Central memory CD4-positive, alpha-beta T cell (primary cell): Measurements from ENCODE around the gene CORO7.
"Not testable (repeated sequence)": the region's sequence is repeated elsewhere in the genome, so short reads cannot be mapped to it uniquely, and the experiment has no call there.

Experiments used
- DNase-seq: peaks from one replicate; pipeline ENCODE4 v3.0.0; 2022

Gene CORO7

DNA sequence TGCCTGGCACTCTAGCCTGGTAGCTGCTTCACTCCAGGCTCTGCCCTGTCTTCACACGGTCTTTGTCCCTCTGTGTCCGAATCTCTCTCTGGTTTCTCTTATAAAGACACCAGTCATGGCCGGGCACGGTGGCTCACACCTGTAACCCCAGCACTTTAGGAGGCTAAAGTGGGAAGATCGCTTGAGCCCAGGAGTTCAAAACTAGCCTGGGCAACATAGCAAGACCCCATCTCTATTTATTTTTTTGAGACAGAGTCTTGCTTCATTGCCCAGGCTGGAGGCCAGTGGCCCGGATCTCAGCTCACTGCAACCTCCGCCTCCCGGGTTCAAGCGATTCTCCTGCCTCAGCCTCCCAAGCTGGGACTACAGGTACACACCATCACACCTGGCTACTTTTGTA lies 82.7 kb downstream of the CORO7 start:
- not testable (repeated sequence) for DNase-seq

DNA sequence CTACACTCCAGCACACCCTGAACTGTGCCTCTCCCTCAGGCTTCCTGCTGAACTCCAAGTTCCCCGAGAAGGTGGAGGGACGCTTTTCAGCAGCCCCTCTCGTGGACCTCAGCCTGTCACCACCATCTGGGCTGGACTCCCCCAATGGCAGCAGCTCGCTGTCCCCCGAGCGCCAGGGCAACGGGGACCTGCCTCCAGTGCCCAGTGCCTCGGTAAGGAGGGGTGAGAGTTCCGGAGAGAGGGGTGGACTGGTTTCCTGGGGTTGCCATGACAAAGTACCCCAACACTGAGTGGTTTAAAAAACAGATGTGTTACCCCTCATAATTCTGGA lies 83.1 kb downstream of the CORO7 start:
- DNase-seq: no peak

DNA sequence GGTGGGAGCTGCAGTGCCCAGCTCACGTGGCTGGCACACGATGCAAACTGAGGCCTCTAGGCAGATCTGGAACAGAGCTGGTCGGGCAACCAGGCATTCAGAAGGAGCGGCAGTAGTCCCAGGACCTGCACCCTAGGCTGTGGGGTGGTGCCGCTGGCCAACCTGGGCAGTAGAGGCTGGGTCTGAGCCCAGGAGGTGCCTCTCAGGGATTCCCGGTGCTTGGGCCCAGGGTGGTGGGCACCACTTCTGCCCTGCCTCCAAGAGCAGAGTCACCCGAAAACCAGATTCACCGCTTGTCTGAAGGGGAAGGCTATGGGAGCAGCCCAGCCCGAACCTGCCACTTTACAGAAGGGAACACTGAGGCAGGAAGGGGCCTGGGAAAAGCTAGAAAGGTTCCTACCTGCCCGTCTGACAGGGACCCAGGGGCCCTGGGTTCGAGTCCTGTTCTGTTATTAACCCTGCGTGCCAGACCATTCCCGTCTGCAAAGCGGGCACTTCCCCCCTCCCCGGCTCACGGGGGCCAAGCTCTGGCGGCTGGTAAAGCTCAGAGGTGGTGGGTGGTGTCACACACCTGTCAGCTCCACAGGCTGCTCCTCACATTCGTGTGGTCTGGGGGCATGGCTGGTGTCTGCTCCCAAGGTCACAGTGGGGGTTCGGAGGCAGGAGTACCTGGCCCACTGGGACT lies 83.6 kb downstream of the CORO7 start:
- DNase-seq: no peak

DNA sequence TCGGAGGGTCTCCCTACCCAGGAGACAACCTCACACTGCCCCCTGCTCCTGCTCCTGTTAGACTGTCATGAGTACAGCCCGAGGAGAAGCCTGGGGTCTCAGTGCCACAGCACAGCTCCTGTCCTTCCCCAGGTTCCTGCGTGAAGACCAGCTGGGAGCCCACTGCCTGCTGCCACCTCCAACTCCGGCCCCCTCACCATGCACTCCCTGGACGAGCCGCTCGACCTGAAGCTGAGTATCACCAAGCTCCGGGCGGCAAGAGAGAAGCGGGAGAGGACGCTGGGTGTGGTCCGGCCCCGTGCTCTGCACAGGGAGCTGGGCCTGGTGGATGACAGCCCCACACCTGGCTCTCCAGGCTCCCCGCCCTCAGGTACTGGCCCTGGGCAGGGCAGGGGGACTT lies 84.3 kb downstream of the CORO7 start:
- DNase-seq: no peak

DNA sequence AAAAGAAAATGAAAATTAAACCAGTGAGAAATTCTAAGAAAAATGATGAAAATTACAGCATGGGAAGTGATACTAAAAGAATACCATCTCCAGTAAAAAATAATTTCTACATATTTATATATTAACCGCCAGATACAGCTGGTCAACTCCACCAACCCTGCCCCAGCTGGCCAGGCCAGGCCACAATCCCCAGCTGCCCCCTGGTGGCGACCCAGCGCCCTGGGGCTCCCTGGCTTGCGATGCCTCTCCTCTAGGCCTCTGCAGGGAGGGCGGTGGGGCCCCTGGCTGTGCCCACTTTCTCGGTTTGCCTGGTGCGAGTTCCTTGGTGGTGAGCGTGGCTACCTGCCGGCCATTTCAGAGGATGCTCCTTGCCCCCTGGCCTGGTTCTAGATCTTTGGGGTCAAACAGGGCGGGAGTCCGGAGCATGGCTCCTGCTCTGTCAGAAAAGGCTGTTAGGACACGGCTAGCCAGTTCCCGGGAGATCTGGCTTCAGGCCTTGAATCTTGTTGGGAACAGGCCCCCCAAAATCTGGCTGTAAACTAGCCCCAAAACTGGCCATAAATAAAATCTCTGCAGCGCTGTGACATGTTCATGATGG lies 86.0 kb downstream of the CORO7 start:
- peak; percentile 54 for DNase-seq

DNA sequence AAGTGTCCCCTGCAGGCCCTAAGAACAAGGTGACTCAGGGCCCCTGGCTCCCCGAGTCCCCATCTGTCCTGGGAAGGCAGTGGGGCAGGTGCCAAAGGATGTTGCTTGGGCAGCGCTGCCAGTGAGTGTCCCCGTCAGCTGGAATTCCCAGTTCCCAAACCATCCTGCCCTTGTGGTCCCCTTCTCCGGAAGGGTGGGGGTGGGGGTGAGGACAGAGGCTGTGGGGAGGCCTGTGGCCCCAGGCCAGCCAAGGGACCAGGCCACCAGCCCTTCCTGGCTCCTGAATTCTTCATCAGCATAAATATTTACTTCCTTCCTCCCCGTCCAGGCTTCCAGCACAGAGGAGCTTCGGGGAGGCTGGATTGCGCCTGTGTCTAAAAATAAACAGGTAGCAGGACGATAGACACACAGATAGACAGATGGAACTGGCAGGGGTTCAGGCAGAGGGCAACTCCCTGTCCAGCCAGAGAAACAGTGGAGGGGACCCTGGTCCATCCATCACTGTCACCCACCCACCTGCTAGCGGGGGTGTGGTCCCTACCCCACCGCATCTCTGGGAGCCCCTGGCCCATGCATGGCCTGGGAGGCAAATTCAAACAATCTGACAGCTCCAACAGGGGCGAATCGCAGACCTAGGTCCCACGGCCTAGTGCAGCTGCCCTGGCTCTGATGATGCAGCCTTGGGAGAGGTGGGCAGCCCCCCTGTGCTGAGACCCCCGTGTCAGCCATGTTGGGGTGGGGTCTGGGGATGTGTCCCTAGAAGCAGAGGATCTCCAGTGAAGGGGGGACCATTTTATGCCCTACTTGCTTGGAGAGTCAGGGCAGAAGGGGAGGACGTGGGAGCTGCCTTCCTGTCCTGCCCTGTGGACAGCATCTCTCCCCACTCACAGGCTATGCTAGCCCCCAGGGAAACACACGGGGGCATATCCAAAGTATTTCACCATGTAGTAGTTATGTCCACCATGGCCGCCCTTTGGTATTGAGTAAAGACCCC lies 87.3 kb downstream of the CORO7 start:
- DNase-seq: no peak

DNA sequence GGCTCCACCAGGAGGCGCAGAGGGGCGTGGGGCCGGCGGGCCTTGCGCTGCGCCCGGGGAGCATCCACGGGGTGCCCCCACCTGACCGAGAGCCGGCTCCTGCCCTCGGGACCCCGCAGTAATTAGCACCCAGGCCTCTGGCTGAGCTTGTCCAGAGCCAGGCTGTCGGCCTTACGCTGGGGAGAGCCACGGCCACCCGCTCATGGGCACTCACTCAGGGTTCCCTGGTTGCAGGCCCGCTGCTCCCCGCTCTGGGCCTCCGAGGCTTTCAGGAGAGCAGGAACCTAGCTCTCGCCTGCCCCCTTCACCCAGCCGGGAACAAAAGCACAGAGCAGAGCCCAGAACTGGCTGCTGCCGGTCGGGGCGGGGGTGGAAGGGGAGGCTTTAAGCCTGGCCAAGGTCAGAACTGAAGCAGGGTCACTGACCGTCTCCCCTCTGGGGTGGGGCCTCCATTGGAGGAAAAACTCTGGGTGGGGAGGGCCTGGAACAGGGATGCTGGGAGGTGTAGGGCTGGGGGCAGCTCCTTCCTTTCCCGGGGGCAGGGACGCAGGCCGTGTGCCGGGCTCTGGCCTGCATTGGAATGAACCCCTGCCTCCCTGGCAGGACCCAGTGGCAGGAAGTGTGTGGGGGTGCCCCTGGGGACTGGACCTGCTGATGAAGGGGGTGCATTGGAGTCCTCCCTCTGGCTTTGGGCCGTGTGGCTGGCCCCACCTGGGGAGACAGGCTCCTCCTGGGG lies 88.2 kb downstream of the CORO7 start:
- peak; percentile 42 for DNase-seq

DNA sequence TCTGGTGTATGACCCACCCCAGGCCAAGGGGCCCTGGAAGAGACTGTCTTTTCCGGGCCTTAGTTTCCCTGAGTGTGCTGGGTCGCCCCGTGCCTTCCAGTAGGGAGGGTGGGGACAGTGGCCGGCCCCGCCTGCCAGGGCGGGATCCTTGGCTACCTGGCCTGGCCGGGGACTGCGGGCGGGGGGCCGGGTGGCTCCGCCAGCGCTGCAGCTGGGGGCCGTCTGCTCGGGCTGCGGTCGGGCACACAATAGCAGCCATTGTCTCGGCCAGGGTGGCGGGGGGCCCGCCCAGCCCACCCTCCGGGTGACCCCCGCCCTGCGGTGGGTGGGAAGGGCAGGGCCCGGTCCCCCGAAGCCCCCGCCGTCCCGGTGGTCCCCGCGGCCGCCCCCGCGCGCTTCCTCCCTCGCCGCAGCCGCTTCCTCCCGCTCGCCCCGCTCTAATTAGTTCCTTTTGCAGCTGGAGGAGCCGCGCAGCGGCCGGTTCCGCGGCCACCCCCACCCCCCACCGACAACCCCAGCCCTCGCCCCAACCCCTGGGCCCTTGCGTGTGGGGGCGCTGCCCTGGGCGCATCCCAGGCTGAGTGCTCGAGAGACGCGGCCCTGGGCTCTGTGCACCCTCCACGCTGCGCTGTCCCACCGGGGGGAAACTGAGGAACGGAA lies 88.9 kb downstream of the CORO7 start:
- no peak for DNase-seq

DNA sequence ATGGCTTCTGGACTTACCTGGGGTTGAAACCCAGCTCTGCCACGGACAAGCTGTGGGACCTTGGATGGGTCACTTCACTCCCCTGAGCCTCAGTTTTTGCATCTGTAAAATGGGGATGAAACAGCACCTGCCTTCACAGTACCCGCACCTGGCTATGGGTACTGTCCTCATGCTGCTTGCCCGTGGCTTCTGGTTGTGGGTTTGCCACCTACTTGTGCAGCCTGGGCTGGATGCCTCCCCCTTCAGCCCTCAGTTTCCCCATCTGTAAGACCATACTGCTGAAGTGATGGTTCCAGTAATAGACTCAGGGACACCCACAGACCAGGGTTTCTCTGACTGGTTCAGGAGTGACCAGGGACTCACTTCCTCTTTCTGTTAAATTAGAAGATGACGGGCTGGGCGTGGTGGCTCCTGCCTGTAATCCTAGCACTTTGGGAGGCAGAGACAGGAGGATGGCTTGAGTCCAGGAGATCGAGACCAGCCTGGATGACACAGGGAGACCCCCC lies 91.1 kb downstream of the CORO7 start:
- DNase-seq: no peak

DNA sequence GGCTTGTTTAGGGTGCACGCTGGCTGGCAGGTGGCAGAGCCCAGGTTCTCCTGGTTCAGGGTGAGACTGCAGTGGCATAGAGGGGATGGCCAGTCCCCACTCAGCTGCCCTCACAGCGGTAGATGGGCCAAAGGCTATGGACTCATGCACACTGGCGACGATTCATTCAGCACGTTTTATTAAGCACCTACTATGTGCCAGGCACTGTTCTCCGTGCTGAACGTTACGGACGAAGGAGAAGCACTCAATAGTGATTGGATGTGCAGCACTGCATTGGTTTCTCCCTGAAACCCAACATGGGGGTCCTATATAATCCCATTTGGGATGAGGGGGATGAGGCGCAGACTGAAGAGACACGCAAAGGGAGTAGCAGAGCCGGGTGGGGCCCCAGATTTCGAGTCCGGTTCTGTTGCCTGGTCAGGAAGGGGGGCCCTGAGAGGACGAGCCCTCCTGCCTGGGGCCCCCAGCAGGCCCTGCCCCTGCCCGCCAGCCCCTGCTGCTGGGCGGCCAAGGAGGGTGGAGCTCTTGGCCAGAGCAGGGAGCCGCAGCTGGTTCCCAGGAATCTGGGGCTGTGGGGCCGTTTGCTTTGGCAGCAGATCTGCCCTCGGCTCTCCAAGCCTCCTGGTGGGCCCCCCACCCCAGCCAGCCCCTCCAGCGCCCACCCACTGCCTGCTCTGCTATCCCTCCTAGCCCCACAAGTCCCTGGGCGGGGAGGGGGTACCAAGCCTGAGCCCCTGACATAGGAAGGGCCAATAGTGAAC lies 91.7 kb downstream of the CORO7 start:
- no peak for DNase-seq

DNA sequence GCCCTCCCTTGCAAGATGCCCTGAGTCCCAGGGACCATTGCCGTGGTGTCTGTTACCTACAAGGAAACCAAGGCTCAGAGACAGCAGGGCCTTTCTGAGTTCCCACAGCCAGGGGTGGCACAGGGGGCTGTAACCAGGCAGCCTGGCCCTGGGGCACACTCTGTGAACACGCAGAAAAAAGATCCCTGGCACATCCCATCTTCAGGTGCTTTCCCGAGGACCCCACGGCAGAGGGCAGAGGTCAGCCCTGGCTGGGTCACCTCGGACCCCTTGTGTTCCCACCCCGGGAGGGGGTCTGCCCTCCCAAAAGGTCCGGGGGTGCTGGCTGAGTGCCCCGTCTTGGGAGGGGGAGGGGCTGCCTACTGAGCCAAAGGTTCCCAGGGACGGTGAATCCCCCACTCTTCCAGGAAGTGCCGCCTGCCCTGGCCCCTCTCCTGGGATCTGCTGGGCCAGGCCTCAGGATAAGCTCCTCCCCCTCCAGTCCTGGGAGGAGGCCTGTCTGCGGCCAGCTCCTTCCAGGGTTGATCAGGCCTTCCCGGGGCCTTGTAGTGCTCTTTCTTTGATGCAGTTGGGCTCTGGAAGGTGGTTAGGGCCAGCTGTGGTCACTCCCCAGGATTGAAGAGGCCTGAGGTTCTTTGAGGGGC lies 92.4 kb downstream of the CORO7 start:
- no peak for DNase-seq

DNA sequence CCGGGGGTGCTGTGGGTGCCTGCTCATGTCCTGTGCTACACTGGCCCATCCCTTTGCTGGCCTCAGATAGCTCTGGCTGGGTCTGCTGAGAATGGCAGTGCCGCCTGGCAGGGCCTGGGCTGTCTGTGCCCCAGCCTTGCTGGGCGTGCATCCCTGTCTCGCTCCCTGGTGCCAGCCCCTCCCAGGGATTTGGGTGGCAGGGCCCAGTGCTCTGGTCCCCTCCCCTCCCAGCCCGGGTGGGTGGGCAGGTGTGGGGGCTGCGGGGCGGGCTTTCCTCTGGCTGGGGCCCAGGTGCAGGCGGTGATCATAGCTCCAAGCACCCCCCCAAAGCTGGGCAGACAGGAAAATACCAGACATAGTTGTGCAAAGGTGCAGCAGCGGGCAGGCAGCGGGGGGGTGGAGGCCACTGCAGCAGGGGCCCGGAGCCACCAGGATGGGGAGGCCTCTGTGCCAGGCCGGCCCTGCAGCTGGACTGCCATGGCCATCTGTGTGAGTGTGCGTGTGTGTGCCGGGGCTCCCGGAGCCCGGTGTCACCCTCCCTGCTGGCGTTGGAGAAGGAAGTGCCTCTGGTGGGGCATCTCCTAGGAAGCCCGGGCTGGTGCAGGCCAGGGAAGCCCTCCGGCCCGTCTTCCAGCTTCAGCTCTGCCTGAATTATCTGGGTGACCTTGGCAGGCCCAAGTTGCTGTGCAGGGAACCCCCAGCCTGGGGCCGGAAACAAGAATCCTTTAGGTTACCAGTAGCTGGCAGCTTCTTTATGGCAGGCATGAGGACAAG lies 93.1 kb downstream of the CORO7 start:
- no peak for DNase-seq

DNA sequence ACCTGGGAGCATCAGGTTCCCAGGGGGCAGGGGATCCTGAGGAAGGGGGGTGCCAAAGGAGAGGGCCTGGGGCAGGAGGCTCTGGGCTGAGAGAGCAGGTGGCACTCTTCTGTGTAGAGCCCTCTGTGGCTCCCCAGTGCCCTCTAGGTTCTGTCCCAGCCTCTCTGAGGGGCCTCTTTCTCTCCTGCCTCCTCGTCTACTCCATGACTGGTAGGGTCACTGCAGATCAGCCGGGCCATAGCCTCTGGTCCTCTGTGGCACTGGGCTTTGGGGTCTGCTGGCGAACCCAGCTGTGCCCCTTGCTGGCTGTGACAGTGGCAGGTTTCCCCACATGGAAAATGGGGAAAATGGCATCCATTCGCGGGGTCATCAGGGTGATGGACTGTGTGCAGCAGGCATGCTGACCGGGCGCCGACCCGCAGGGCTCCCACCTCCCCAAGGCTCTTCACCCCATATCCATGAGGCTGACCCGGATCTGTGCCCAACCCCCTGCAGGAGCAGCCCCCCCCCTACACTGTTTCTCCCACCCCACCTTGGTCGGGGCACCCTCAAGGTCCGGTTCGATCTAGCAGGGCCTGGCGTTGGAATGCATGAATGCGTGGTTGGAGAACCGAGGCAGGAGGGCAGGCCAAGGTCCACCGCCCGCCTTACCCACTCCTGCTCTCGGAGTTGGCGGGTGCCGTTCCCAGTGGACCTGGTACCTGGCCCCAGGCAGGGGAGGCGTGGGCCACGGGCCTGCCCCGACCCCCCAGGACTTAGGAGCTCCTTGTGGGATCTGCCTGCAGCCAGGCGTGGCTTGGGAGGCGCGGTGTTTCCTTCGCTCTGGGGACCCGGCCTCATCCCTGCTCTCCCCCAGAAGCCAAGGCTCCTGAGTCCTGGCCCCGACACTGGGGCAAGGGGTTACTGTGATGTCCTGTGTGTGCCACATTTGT lies 94.0 kb downstream of the CORO7 start:
- DNase-seq: no peak

DNA sequence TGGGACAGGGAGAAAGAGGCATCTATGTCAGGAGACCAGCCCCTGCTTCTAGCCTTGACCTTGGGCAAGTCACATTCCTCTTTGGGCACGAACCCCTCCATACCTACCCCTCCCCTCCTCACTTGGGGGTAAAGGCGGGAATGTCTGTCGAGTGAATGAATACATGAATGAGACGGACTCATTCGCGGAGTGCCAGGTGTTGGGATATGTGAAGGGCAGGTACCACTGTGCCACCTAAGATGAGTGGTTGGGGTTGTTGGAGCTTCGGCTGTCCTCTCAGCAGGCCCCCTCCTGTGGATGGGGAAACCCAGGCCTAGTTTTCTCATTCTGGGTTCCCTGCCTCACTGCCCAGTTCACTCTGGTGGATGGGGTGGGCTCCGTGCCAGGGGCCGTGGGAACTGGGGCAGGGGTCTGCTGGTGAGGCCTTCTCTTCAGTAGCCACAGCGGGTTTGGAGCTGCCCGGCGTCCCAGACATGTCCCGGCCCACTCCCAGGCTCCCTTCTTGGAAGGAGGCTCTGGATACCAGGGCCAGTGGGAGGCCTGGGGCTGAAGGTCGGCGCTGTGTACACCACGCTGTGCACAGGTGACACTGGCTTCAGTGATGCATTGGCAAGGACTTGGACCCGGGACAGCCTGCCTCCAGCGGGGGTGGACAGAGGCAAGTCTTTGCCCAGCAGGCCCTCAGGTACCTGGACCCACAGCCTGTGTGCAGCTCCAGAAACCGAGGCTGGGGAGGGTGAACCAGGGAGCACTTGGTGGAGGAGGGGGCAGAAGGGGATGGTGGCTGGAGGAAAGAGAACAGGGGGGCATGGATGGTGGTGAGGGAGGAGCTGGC lies 94.9 kb downstream of the CORO7 start:
- DNase-seq: no peak

DNA sequence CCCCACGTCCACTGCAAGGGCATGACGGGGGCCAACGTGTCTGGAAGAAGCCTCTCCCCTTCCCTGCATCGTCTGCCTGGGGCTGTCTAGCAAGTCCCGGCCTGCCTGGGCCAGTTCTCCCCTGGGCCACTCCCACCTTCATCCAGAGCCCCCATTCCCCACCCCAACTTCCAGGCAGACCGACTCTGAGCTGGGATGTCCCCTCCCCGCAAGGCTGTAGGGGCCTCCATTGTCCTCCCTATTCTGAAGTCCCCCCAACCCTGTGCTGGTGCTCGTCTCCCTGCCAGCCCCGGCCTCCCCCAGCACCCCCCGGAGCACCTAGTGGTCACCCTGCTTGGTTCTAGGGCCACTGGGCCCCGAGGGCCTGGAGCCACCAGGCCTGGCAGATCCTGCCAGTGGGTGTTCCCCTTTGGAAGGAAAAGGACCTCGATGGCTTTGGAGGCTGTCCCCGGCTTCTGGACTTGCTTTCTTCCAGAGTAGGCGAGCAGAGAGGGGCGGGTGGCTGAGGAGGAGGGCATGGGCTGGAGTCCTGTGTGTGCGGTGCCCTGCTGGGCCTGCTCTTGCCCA lies 95.7 kb downstream of the CORO7 start:
- DNase-seq: no peak

DNA sequence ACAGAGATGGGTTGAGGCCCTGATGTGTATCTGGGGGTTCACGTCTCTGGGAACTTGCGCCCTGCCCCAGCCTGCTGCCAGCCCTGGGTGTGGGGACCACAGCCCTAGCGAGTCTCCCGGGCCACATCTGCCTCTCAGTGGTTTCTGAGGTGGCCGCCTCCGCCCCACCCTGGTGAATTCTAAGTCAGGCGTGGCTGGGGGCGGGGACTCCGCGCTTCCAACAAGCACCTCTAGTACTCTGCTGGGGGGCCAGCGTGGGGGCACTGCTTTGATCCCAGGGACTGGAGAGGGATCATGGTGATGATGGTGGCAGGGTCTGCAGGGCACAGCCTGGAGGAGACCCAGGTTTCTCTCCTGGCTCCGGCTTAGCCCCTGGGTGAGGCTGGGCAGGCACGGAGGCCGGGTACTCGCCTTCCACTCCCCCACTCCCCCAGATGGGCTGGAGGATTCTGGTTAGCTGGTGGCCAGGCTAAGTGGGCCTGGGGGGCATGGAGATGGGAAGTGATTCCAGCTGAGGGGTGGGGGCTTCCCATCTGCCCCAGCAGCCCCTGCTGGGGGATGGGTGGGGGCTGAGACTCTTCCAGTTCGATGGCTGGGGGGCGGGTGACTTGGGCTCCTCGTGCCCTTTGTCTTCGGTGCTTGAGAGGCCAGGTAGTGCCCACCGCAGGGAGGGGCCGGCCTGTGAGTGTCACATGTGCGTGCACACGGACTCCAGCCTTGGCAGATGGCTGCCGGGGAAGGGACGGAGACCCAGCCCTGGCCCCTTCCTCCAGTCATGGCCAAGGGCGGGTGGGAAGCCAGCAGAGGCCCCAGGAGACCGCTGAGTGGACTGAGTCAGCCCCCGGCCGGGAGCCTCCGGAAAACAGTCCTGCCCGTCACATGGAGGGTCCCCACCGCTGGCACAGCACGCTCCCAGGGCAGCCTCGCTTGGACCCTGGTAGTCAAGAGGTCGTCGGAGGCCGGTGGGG lies 96.7 kb downstream of the CORO7 start:
- DNase-seq: peak; percentile 44
